Testis (tissue), 2 donors: ENCODE measurements around the gene OR4K17.

Experiments used
- CTCF ChIP-seq, 3 experiments: fragments of 450-650 bp in 2 of 3; fragments of 200-600 bp in 1 of 3; sonication (generic) in 1 of 3; IDR thresholded peaks; one replicate each; pipeline ENCODE4 v1.5.1; 2016 to 2019; ENCODE audit warnings: antibody characterized with exemption in 3 of 3, mild to moderate bottlenecking in 2 of 3, moderate library complexity in 1 of 3
- POLR2A ChIP-seq: fragments of 450-650 bp; IDR thresholded peaks from one replicate; pipeline ENCODE4 v1.6.1; 2017; ENCODE audit warnings: antibody characterized with exemption, mild to moderate bottlenecking, moderate library complexity

GRCh38 chr14:20164462-20164861 is 53.9 kb downstream of the OR4K17 start:
- TF ChIP-seq CTCF (IDR thresholded peaks at IDR 0.05) = no peak
- no peak for TF ChIP-seq POLR2A
